ENCODE data around the gene TRIM65. TPM values are rescaled to one million over a fixed set of nuclear protein-coding genes. Genes with fewer than 3 reads are reported as not detected.
"Not testable (repeated sequence)": the region's sequence is repeated elsewhere in the genome, so short reads cannot be mapped to it uniquely, and the experiment has no call there.

TRIM65 gene
- total RNA-seq, 1 experiment from 2014 or later, result 29.2 TPM

GRCh38 chr17:75876190-75876937, 20.4 kb downstream of the TRIM65 start:
- peak; percentile 88 for DNase-seq (ENCODE audit: low spot score)

- DNase-seq (ENCODE audit: low spot score), result no peak
Measured at GRCh38 chr17:75875940-75876189, 20.9 kb downstream of the TRIM65 start.

GRCh38 chr17:75875182-75875939, 21.4 kb downstream of the TRIM65 start:
- peak; percentile 71 for DNase-seq (ENCODE audit: low spot score)

DNA sequence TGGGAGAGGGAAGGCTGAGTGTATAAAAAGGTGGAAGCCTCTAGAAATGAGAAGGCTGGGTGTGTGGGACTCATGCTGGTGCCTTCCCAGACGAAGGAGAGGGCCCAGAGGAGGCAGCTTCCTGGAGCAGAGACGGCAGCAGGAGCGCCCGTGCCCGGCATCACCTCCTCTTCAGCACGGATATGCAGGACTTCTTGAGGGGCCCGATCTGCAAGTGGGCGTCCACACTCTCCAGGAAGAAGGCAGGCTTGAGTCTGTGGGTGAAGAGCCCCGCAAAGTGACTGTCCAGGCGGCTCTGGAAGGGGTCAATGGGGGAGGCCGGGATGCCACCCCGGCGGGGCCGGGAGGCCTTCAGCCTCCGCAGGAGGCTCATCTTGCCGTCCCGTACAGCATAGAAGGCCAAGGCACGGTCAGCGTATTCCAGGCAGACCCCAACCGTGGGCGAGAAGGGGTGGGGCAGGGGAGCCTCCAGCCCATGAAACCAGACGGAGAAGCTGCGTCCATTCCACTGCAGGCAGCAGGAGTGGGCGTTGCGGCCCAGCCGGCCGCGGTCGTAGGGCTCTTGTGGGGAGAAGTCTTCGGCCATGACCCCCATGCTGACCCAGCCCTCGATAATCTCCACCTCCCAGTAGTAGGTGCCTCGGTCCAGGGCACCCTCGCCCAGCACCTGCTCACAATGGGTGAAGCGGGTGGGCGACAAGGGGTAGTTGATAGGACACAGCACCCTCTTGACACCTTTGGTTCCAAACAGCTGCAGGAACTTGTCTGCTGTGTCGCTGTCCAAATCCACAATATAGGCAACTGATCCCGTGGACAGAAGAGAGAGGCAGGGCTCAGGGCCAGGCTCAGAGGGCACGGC, 22.2 kb downstream of the TRIM65 start:
- no peak for DNase-seq (ENCODE audit: low spot score)

DNA sequence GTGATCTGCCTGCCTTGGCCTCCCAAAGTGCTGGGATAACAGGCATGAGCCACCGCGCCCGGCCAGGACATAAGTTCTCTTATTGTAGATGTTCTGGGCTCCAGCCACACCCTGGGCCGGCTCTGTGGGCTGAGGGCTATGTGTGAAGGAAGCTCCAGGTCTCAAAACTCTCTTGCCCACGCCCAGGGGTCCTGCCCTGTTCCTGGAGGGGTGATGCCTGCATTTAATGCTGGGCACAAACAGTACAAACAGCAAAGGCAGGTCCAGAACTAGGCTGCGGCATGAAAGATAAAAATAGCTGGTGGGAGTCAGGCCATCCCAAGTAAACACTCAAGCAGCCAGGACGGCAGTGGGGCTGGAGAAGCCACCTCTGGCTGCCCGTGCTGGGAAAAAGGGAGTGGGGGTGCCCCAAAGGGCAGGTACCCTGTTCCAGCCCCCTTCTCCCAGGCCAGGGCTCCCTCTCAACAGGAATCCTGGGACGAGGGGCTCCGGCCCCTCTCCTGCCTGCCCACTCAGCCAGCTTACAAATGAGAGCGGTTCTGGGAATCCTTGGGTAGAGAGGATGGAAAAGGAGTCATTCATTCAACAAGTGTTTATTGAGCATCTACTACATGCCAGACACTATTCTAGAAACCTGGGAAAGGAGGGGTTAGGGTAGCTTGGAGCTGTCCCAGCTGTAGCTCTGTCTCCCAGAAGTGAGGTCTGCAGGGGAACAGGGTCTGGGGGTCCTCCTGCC, 23.0 kb downstream of the TRIM65 start:
- DNase-seq (ENCODE audit: low spot score), result no peak

DNA sequence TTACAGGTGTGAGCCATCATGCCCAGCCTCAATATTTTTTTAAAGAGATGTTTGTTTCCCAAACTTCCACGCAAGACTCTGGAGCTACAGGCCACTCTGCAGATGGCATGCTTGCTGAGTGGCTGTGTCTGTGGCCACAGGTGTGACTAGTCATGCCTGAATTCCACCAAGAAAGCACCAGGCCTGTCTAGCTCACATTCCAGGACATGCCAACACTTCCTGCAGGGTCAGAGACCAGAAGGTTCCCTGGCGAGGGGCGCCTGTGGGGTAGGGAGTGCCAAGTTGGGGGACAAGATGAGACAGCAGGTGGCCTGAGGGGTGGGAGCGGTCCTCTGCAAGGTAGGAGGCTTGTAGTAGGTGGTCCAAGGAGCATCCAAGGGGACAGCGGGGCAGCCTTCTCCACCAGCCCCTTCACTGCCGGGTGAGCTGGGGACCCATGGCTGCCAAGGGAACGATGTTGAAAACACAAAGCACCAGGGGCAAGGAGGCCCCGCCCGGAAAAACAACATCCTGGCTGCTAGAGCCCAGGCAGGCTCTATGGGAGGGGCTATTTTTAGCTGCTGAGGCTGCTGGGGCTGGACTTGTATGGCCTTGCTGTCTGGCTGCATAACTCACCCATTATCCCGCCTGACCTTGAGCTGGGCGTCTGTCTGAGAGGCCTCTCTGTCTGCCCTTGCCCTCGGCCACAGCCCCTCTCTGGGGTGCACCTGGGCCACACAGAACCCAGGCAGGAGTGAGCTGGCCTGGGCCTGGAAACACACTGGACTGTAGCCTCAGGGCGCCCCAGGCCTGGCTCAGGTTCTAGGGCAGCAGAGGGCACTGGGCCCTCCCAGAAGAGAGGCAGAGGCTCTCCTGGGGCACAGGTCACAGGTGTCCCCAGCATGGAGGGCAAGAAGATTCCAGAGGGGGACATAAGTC, 24.1 kb downstream of the TRIM65 start:
- DNase-seq (ENCODE audit: low spot score), result peak; percentile 86

- DNase-seq (ENCODE audit: low spot score), result not testable (repeated sequence)
Measured at GRCh38 chr17:75870228-75870627, 26.5 kb downstream of the TRIM65 start.

DNA sequence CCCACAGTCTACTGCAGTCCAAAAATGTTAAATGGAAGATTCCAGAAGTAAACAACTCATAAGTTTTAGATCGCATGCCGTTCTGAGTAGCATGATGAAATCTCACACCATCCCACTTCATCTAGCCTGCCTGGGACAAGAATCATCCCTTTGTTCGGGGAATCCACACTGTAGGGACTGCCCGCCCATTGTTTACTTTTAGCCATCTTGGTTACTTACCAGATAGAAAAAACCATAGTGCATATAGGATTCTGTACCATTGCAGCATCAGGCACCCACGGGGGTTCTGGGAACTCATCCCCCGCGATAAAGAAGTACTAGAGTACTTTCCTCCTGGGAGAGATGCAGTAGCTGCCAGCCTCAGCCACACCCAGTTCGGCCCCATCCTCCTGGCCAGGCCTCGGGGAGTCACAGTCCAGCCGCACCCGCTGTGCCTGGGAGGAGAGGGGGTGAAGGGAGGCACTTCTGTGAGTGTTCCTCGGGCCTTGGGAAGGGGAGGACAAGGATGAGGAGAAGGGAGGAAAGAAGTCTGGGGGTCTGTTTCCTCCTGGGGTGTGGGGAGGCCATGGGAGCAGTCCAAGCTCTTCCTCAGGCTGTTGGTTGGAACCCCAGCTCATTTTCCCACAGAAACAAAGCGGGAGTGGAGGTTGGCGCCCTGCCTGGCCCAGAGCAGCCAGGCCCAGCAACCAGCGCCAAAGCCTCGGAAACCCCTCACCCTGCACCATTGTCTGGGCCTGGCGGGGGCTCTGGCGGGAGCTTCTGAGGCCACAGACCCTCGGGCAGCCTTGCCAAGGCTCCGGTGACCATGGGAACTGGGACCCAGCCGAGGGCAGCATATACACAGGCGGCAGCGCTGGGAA, 27.2 kb downstream of the TRIM65 start:
- peak; percentile 56 for DNase-seq (ENCODE audit: low spot score)

GRCh38 chr17:75868730-75869281, 27.9 kb downstream of the TRIM65 start:
- not testable (repeated sequence) for DNase-seq (ENCODE audit: low spot score)

GRCh38 chr17:75865404-75866188, 31.2 kb downstream of the TRIM65 start:
- not testable (repeated sequence) for DNase-seq (ENCODE audit: low spot score)

GRCh38 chr17:75864887-75865286, 31.9 kb downstream of the TRIM65 start:
- DNase-seq (ENCODE audit: low spot score), result not testable (repeated sequence)

DNA sequence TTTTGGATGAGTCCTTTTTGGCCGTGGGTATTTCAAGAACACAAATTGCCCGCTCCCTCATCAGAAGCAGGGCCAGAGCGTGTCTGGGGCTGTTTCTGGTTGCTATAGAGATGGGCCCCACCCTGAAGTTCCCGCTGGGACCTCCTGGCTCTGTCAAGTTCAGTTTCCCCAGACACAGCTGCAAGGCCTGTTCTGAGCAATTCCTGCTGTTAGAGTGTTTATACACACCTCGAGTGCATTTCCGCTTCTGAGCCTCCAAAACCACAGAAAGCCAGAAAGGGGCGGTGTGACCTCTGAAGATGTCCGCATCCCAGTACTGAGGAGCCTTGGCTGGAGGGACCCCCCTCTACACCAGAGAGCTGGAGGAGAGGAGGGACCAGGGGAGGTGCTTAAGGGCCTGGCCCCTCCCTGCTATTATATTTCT, 32.3 kb downstream of the TRIM65 start:
- DNase-seq (ENCODE audit: low spot score), result peak; percentile 33

DNA sequence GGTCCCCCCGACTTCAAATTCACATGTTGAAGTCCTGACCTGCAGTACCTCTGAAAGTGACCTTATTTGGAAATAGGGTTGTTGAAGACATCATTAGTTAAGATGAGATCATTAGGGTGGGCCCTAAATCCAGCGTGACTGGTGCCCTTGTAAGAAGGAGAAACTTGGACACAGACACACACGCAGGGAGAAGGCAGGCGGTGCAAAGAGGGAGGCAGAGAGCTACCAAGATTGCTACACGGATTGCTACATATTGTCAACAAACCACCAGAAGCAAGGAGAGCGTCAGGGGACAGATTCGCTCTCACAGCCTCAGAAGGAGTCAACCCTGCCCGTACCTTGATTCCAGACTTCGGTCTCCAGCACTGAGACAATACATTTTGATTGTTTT, 34.8 kb downstream of the TRIM65 start:
- DNase-seq (ENCODE audit: low spot score), result no peak

DNA sequence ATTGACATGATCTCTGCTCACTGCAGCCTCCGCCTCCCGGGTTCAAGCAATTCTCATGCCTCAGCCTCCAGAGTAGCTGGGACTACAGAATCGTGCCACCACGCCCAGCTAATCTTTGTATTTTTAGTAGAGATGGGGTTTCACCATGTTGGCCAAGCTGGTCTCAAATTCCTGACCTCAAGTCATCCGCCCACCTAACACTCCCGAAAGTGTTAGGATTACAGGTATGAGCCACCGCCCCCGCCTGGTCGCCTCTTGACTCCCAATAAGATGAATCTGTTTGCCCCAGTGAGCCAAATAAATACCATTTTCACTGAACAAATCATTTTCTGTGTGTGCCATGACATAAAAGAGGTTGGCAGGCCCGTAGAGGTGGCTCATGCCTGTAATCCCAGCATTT, 37.4 kb downstream of the TRIM65 start:
- DNase-seq (ENCODE audit: low spot score), result not testable (repeated sequence)

- DNase-seq (ENCODE audit: low spot score), result peak; percentile 48
Measured at GRCh38 chr17:75856062-75856756, 40.5 kb downstream of the TRIM65 start.

DNA sequence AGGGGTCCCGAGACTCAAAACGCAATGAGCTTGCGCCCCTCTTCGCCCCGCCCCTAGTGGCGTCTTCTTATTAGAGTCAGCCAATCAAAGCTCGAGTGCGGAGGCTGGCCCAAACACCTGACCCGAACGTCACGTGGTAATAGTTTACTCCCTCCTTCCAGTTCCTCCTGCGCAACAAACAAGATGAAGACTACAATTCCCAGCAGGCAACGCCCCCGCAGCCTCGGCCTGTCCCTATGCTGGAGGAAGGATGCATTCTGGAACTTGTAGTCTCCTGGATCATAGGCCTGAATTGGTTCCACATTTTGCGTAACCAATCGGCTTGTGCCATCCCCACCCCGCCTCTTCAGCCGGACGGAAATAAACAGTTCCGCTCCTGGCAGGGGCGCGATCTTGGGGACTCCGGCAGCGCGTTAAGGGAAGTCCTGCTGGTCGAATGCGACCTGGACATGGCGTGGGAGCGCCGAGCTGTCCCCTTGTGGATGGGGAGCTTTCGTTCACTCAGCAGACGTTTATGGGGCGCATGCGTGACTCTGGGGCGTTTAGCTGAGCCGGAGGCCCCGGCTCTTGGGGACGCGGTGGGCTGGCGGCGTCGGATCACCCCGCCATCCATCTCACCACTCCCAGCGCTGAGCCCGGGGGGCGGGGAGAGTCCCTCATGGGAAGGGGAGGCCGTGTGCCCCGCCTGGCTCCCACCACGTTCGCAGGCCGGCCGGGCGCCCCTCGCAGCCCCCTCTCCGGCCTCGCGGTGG, 41.3 kb downstream of the TRIM65 start, which contains the start of gene WBP2:
Gene WBP2 (minus strand): TSS at position 26 of the 752 bp plus-strand sequence. CDS start 38 bp downstream, outside the sequence.
- peak; percentile 99 for DNase-seq (ENCODE audit: low spot score)

- no peak for DNase-seq (ENCODE audit: low spot score)
Measured at GRCh38 chr17:75854881-75855309, 41.9 kb downstream of the TRIM65 start.

All from HT-29 (cell line).